Upper lobe of left lung (tissue), 4 donors: ENCODE data around the gene IL6ST.

Source experiments
- CTCF ChIP-seq, 6 experiments: fragments of 450-650 bp in 4 of 6; fragments of 200-600 bp in 2 of 6; sonication (generic) in 2 of 6; IDR thresholded peaks; one replicate each; pipeline ENCODE4 v1.5.1; 2016 to 2019; ENCODE audit warnings: antibody characterized with exemption in 6 of 6
- POLR2A ChIP-seq, 4 donors: fragments of 450-650 bp; IDR thresholded peaks; one replicate each; pipeline ENCODE4 v1.5.1; 2016 to 2017; ENCODE audit warnings: antibody characterized with exemption in 4 of 4, mild to moderate bottlenecking in 2 of 4
- POLR2AphosphoS5 ChIP-seq, 2 donors: sonication (generic); formaldehyde crosslinking; IDR thresholded peaks; one replicate each; pipeline ENCODE4 v1.5.1; 2017; ENCODE audit warnings: antibody characterized with exemption in 2 of 2

- TF ChIP-seq CTCF (IDR thresholded peaks at IDR 0.05) (no peak), POLR2A (IDR thresholded peaks at IDR 0.05) (no peak), POLR2AphosphoS5 (IDR thresholded peaks at IDR 0.05) (no peak)
These were observed 75.1 kb downstream of the IL6ST start for GRCh38 chr5:55919625-55920024.
